Kidney (tissue), 14 donors: ENCODE measurements around the gene ANKRD31. TPM values are rescaled to one million over a fixed set of nuclear protein-coding genes. Genes with fewer than 3 reads are reported as not detected.

Experiments used
- DNase-seq, 5 donors: peaks; one replicate each; pipeline ENCODE4 v3.0.0-alpha.2; 2013 to 2020
- FAIRE-seq: peaks from 2 replicates; lab custom pipeline; 2012; peaks lifted over from hg19 to GRCh38; lab: Jason Lieb, UNC
- H3K27ac ChIP-seq, 2 donors: one replicate each; pipeline ENCODE4 v1.7.0; 2013; ENCODE audit warnings: low read depth in 2 of 2, low read length in 2 of 2, inconsistent platforms in 1 of 2
- H3K27me3 ChIP-seq: one replicate; pipeline ENCODE4 v1.7.1; 2013; ENCODE audit warnings: low read length, inconsistent platforms; ENCODE audit not compliant: control insufficient read depth, insufficient read depth
- H3K36me3 ChIP-seq, 3 donors: one replicate each; pipeline versions ENCODE4 v1.7.0 to v1.7.1; 2013; ENCODE audit warnings: low read length in 3 of 3, control low read depth in 1 of 3, inconsistent platforms in 1 of 3; ENCODE audit not compliant: insufficient read depth in 3 of 3, control insufficient read depth in 2 of 3
- H3K4me1 ChIP-seq, 3 donors: one replicate each; pipeline versions ENCODE4 v1.7.0 to v1.7.1; 2013; ENCODE audit warnings: low read length in 3 of 3, inconsistent platforms in 1 of 3, low read depth in 1 of 3; ENCODE audit not compliant: control insufficient read depth in 2 of 3, insufficient read depth in 2 of 3
- H3K4me3 ChIP-seq, 3 donors: one replicate each; pipeline versions ENCODE4 v1.7.0 to v1.8.1; 2013; ENCODE audit warnings: low read length in 3 of 3, control low read depth in 1 of 3, inconsistent platforms in 1 of 3
- H3K9ac ChIP-seq, 3 donors: one replicate each; pipeline versions ENCODE4 v1.7.0 to v1.7.1; 2013; ENCODE audit warnings: low read length in 3 of 3, control low read depth in 1 of 3, inconsistent platforms in 1 of 3
- H3K9me3 ChIP-seq, 3 donors: one replicate each; pipeline versions ENCODE4 v1.7.0 to v1.7.1; 2013; ENCODE audit warnings: low read length in 3 of 3, control low read depth in 1 of 3, inconsistent platforms in 1 of 3; ENCODE audit not compliant: control insufficient read depth in 2 of 3, insufficient read depth in 1 of 3
- CTCF ChIP-seq: IDR thresholded peaks from 3 replicates; pipeline ENCODE4 v1.5.1; 2012; ENCODE audit warnings: mild to moderate bottlenecking, moderate library complexity, borderline replicate concordance; ENCODE audit not compliant: insufficient read depth; ENCODE audit errors: extremely low read depth
- intact Hi-C: fragments of 100-400 bp; cut with DNase I; formaldehyde crosslinking; loops from one replicate; pipeline ENCODE4 v1.11.1; 2022
- polyA plus RNA-seq: library from polyadenylated mRNA; stranded (reverse); fragments of 350-450 nt; fragmentation: Illumina TruSeq; extraction: RNeasy Lipid Tissue Mini Kit (QIAGEN cat#74804); gene quantifications from one replicate; pipeline ENCODE4 v1.2.3, GENCODE V29; 2014; ENCODE audit warnings: low read depth, low replicate concordance; ENCODE audit not compliant: insufficient read depth
- total RNA-seq: library from RNA; stranded (reverse); fragmentation: NEBNext Ultra II Directional; extraction: Animal tissue kit (Norgen Biotek cat#: 25700); gene quantifications from one replicate; pipeline ENCODE4 v1.2.1, GENCODE V29; 2021
- donor health status: control.
- donor health status: control.
- donor health status: control.
- donor health status: control.
- donor health status: control.
- donor health status: DM: yes; HTN: yes; CAD: no.
- donor health status: Normal renal cell carcinoma (clear cell type).

The ANKRD31 gene
- total and polyA plus RNA-seq, 2 donors from 2014 or later, result 0.17 to 0.38 TPM

- no peaks in the 10 kb centered on the region for H3K27me3 ChIP-seq
- H3K4me1 ChIP-seq, result no peaks in the 10 kb centered on the region
- intact Hi-C loops, result no loop called here
- DNase-seq (no peak), FAIRE-seq (no peak)
- no peak overlapping the region for H3K4me3 ChIP-seq
- TF ChIP-seq CTCF, result no peak
- no peak overlapping the region for H3K27ac ChIP-seq
- H3K9me3 ChIP-seq, result no peaks in the 10 kb centered on the region
- H3K9ac ChIP-seq, result no peak overlapping the region
- no peaks in the 10 kb centered on the region for H3K36me3 ChIP-seq
Measured at GRCh38 chr5:75245023-75245422, 8.3 kb upstream of the ANKRD31 start.

- no peak overlapping the region for H3K27ac ChIP-seq
- H3K27me3 ChIP-seq, result no peaks in the 10 kb centered on the region
- DNase-seq, result no peak
- no peaks in the 10 kb centered on the region for H3K9me3 ChIP-seq
- no peak overlapping the region for H3K9ac ChIP-seq
- FAIRE-seq, result no peak
- H3K36me3 ChIP-seq, result no peaks in the 10 kb centered on the region
- H3K4me1 ChIP-seq, result no peaks in the 10 kb centered on the region
- H3K4me3 ChIP-seq, result no peak overlapping the region
- intact Hi-C loops, result no loop called here
- TF ChIP-seq CTCF, result no peak
Measured at GRCh38 chr5:75243510-75243909, 6.8 kb upstream of the ANKRD31 start.

GRCh38 chr5:75243100-75243499, 6.4 kb upstream of the ANKRD31 start:
- no peak for FAIRE-seq
- intact Hi-C loops, result no loop called here

More at GRCh38 chr5:75243100-75243499, 6.4 kb upstream of the ANKRD31 start:
- Histone ChIP-seq H3K4me1 (no peaks in the 10 kb centered on the region), H3K36me3 (no peaks in the 10 kb centered on the region), H3K9me3 (no peaks in the 10 kb centered on the region), H3K9ac (no peak overlapping the region), H3K4me3 (no peak overlapping the region), H3K27ac (no peak overlapping the region), H3K27me3 (no peaks in the 10 kb centered on the region)
- no peak for DNase-seq
- no peak for TF ChIP-seq CTCF
